Kidney capillary endothelial cell (primary cell): ENCODE results near the gene RTN4RL1.
"Not testable (repeated sequence)": the region's sequence is repeated elsewhere in the genome, so short reads cannot be mapped to it uniquely, and the experiment has no call there.

Source experiments
- DNase-seq: peaks from one replicate; pipeline ENCODE4 v3.0.0-alpha.2; 2018; ENCODE audit warnings: low spot score

The RTN4RL1 gene

GRCh38 chr17:1895479-1895878 is 129.7 kb downstream of the RTN4RL1 start:
- DNase-seq: not testable (repeated sequence)

DNA sequence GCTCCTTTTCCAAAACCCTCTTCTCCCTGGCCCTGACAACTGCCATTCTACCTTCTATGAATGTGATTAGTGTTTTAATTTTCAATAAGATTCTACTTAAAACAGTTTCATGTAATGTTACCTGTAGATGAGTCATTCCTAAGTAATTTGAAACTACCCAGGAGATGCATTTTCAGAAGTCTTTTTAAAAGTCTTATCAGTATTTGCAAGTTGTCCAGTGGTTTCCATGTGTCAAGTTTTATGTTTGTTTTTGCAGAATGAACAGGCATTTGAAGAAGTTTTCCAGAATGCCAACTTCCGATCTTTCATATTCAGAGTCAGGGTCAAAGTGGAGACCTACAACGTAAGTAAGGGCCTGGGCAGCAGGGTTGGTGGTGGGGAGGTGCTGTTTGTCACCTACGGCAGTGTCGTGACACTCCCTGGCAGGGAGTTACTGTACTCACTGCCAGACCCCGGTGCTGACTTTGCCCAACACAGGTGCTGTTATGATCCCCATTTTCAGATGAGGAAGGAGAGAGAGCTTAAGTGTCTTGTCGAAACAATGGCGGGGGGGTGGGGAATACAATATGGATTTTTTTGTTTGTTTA is 130.3 kb downstream of the RTN4RL1 start:
- no peak for DNase-seq

GRCh38 chr17:1890758-1891450 is 134.2 kb downstream of the RTN4RL1 start:
- DNase-seq: no peak

GRCh38 chr17:1888741-1889140 is 136.4 kb downstream of the RTN4RL1 start:
- no peak for DNase-seq
